Measurements from ENCODE around the gene ADAM21.
"Not testable (repeated sequence)": the region's sequence is repeated elsewhere in the genome, so short reads cannot be mapped to it uniquely, and the experiment has no call there.

ADAM21 gene

DNA sequence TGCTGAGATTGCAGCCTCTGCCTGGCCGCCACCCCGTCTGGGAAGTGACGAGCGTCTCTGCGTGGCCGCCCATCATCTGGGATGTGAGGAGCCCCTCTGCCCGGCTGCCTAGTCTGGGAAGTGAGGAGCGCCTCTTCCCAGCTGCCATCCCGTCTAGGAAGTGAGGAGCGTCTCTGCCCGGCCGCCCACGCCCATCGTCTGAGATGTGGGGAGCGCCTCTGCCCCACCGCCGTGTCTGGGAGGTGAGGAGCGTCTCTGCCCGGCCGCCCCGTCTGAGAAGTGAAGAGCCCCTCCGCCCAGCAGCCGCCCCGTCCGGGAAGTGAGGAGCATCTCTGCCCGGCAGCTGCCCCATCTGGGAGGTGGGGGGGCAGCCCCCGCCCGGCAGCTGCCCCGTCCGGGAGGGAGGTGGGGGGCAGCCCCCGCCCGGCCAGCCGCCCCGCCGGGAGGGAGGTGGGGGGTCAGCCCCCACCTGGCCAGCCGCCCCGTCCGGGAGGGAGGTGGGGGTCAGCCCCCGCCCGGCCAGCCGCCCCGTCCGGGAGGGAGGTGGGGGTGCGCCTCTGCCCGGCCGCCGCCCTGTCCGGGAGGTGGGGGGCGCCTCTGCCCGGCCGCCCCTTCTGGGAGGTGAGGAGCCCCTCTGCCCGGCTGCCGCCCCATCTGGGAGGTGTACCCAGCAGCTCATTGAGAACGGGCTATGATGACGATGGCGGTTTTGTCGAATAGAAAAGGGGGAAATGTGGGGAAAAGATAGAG, 25.6 kb downstream of the ADAM21 start:
- DNase-seq, result not testable (repeated sequence)

GRCh38 chr14:70489579-70490200, 37.7 kb downstream of the ADAM21 start:
- DNase-seq, result no peak

DNA sequence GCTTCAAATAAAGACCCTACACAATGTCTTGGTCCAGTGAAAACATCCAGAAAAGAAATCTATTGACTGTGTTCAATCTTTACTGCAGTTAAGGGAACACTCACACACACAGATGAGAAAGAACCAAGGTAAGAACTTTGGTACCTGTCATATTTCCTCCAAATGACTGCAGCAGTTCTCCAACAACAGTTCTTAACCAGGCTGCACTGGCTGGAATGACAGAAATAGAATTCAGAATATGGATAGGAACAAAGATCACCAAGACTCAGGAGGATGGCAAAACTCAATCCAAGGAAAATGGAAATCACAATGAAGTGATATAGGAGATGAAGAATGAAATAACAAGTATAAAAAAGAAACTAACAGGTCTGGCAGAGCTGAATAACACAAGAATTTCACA, 46.2 kb downstream of the ADAM21 start:
- DNase-seq, result no peak

Measured in amygdala (tissue), 56 donors.